ENCODE data around the gene PGM3. TPM values are rescaled to one million over a fixed set of nuclear protein-coding genes. Genes with fewer than 3 reads are reported as not detected.

The PGM3 gene
- polyA plus RNA-seq, 1 experiment: 155 TPM

DNA sequence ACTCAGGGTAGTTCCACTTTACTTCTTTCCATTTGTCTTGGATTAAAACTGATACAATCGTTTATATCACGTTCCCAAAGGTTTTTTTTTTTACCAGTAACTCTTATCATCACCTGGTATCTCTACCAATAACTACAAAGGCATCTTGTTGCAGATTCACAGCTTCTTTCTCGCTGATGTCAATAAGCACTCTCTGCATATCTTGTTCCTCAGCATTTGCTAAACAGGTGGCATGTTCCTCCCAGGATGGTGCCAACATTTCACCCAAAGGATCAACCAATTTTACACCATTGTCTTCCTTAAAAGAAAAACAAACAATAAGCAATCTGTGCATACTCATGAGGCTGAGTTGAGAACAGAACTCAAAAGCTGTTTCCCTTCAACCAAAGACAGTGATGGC lies 4.6 kb downstream of the PGM3 start:
- no peak for DNase-seq (ENCODE audit: low read depth, low spot score)
- CTCF ChIA-PET: interaction anchor here (0.6 to 4.9 kb wide), 5 partner anchors 26 to 323 kb away, joined by 3 to 62 read pairs (median 3); partner anchors contain the start of genes DOP1A, PRSS35 and UBE3D
- no peak overlapping the region for H3K4me3 ChIP-seq (ENCODE audit: low read depth, low read length)
- TF ChIP-seq, protein P1, sequence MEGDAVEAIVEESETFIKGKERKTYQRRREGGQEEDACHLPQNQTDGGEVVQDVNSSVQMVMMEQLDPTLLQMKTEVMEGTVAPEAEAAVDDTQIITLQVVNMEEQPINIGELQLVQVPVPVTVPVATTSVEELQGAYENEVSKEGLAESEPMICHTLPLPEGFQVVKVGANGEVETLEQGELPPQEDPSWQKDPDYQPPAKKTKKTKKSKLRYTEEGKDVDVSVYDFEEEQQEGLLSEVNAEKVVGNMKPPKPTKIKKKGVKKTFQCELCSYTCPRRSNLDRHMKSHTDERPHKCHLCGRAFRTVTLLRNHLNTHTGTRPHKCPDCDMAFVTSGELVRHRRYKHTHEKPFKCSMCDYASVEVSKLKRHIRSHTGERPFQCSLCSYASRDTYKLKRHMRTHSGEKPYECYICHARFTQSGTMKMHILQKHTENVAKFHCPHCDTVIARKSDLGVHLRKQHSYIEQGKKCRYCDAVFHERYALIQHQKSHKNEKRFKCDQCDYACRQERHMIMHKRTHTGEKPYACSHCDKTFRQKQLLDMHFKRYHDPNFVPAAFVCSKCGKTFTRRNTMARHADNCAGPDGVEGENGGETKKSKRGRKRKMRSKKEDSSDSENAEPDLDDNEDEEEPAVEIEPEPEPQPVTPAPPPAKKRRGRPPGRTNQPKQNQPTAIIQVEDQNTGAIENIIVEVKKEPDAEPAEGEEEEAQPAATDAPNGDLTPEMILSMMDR (IDR thresholded peaks at IDR 0.05; ENCODE audit: low read depth, low read length): no peak
- H3K27me3 ChIP-seq (ENCODE audit: control insufficient read depth, insufficient read depth, low read length): no peaks in the 10 kb centered on the region
- H3K9me3 ChIP-seq (ENCODE audit: control insufficient read depth, insufficient read depth, low read length): no peaks in the 10 kb centered on the region; the same call in 1 of the 2 replicates
- POLR2A ChIA-PET: no interaction called here
- H3K27ac ChIP-seq (ENCODE audit: low read depth, low read length): no peak overlapping the region

DNA sequence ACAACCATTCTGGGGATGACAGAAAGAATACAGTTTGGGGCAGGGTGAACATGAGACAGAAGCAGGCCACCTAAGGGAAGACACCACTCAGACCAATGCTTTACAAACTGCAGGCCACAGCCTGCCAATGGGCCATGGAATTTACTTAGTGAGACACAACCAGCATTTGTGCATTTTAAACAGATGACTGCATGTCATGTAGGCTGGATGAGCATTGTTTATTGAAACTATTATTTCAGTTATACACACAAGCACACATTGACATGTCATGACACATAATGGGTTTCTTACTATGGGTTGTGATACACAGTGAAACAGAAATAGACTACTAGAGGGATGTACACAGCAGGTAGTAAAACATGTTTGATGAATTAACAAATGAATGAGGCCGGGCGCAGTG lies 8.0 kb downstream of the PGM3 start:
- POLR2A ChIA-PET: no interaction called here

DNA sequence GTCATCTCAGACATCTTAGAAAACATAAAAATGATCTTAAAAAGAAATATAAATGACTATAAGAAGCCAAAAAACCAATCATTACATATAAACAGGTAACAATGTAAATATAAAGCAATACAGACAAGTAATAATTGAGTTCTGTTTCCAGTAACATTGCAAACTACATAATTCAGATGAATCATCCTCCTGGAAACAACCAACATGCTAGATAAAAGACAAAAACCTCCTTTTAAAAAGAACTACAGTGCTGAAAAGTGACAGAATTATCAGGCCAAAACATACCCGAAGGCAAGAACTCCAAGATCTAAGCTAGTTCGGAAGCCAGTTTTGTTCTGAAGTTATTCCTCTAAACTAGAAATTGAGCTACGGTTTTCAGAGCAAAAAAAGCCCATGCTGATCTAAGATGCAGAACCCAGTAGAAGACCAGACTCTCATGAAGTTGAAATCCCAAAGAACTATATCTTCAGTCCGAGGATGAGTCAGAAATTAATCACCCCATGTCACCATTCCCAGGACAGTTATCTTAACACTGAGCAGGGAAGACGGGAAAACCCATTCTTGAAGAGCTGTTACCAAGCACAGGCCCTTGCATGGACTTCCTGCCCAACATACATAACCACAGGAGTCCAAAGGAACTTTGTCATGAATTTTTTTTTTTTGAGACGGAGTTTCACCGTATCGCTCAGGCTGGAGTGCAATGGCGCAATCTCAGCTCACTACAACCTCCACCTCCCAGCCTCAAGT lies 9.8 kb downstream of the PGM3 start:
- Histone ChIP-seq H3K4me3 (ENCODE audit: low read depth, low read length) (no peak overlapping the region), H3K27me3 (ENCODE audit: control insufficient read depth, insufficient read depth, low read length) (no peaks in the 10 kb centered on the region), H3K27ac (ENCODE audit: low read depth, low read length) (peak overlapping the region; percentile 25), H3K9me3 (ENCODE audit: control insufficient read depth, insufficient read depth, low read length) (no peaks in the 10 kb centered on the region)
- POLR2A ChIA-PET: interaction anchor here (1.2 kb wide), 1 partner anchor 116 kb away, joined by 4 read pairs; the partner anchor contains the start of gene DOP1A
- TF ChIP-seq, protein P1 (IDR thresholded peaks at IDR 0.05; ENCODE audit: low read depth, low read length): no peak
- CTCF ChIA-PET: interaction anchor here (0.7 to 2.1 kb wide), 4 partner anchors 32 to 328 kb away, joined by 3 to 25 read pairs (median 4); partner anchors contain the start of genes DOP1A and UBE3D
- DNase-seq (ENCODE audit: low read depth, low spot score): peak; percentile 47

More for the DNA sequence above, 8.0 kb downstream of the PGM3 start:
- H3K27me3 ChIP-seq (ENCODE audit: control insufficient read depth, insufficient read depth, low read length): no peaks in the 10 kb centered on the region
- H3K27ac ChIP-seq (ENCODE audit: low read depth, low read length): no peak overlapping the region
- H3K9me3 ChIP-seq (ENCODE audit: control insufficient read depth, insufficient read depth, low read length): no peaks in the 10 kb centered on the region
- CTCF ChIA-PET: interaction anchor here (0.5 to 2.3 kb wide), 3 partner anchors 13 to 119 kb away, joined by 3 to 29 read pairs (median 3); partner anchors contain the start of genes DOP1A and UBE3D
- no peak for DNase-seq (ENCODE audit: low read depth, low spot score)
- TF ChIP-seq, protein P1 (IDR thresholded peaks at IDR 0.05; ENCODE audit: low read depth, low read length): no peak
- H3K4me3 ChIP-seq (ENCODE audit: low read depth, low read length): no peak overlapping the region

DNA sequence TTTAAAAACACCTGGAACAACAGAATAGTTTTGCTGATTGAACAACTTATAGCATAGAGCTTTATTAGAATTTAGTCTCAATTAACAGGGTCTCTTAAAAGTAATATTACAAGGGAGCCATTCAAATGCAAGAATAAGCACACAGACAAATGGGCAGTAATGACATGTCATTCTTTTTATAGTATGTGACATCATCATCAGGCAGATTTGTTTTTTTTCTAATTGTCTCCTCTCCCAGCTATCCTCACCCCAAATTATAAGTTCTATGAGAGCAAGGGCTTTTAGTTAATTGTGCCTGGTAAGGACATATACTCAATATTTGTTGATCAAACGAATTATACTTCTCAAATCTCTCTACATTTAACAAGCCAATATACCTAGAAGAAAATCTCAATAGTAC lies 11.0 kb downstream of the PGM3 start:
- Histone ChIP-seq H3K27me3 (ENCODE audit: control insufficient read depth, insufficient read depth, low read length) (no peaks in the 10 kb centered on the region), H3K27ac (ENCODE audit: low read depth, low read length) (no peak overlapping the region), H3K9me3 (ENCODE audit: control insufficient read depth, insufficient read depth, low read length) (no peaks in the 10 kb centered on the region), H3K4me3 (ENCODE audit: low read depth, low read length) (no peak overlapping the region)
- ChIA-PET POLR2A (no interaction called here), CTCF (interaction anchor here (1.0 to 3.1 kb wide), 3 partner anchors 33 to 330 kb away, joined by 3 to 11 read pairs (median 6); partner anchors contain the start of genes DOP1A and PRSS35)
- TF ChIP-seq, protein P1 (IDR thresholded peaks at IDR 0.05; ENCODE audit: low read depth, low read length): no peak
- no peak for DNase-seq (ENCODE audit: low read depth, low spot score)

DNA sequence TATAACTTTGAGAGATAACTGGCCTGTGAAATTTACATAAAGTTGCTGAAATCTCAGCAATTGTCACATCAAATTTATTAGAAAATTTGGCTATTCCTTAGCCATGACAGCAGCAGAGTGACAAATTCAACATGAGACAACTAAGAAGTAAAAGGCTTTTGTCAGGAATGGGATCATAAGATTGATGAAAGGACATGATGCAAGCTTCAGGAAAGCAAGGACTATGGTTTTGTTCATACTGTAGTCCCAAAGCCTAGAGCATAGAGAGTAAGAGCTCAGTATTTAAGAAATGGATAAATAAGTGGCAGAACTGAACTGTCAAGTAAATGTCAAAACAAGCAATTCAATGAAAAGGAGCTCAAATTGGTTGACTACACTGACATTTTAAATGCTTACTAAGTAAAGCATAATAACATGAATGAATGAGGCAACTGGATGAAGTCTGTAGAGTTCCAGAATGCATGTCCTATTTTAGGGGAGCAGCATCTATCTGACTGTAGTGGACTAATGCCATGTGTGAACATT lies 12.6 kb downstream of the PGM3 start:
- no peak for DNase-seq (ENCODE audit: low read depth, low spot score)
- Histone ChIP-seq H3K9me3 (ENCODE audit: control insufficient read depth, insufficient read depth, low read length) (no peaks in the 10 kb centered on the region), H3K27ac (ENCODE audit: low read depth, low read length) (no peak overlapping the region), H3K27me3 (ENCODE audit: control insufficient read depth, insufficient read depth, low read length) (no peaks in the 10 kb centered on the region), H3K4me3 (ENCODE audit: low read depth, low read length) (no peak overlapping the region)
- TF ChIP-seq, protein P1 (IDR thresholded peaks at IDR 0.05; ENCODE audit: low read depth, low read length): no peak
- CTCF ChIA-PET: interaction anchor here (0.6 to 5.9 kb wide), 5 partner anchors 34 to 331 kb away, joined by 3 to 52 read pairs (median 4); partner anchors contain the start of genes DOP1A, PRSS35 and UBE3D
- POLR2A ChIA-PET: interaction anchor here (0.5 to 0.6 kb wide), 2 partner anchors 28 to 36 kb away, joined by 3 to 5 read pairs; no protein-coding TSS in a partner anchor
